ENCODE data around the gene TPBGL. TPM values are rescaled to one million over a fixed set of nuclear protein-coding genes. Genes with fewer than 3 reads are reported as not detected.

TPBGL gene
- total RNA-seq, 2 experiments from 2014 or later: 0.18 to 0.20 TPM

GRCh38 chr11:75202195-75202594, 38.4 kb upstream of the TPBGL start:
- no peak for ATAC-seq
- ChIA-PET POLR2A (no interaction called here), CTCF (interaction anchor here (1.0 to 22.8 kb wide), 2 partner anchors 56 to 69 kb away, joined by 3 to 557 read pairs; partner anchors contain the start of gene SLCO2B1)
- Mint-ChIP-seq H3K9me3 (no peaks in the 10 kb centered on the region), H3K4me1 (ENCODE audit: low read depth) (no peaks in the 10 kb centered on the region), H3K27me3 (peaks cover under 1% of the 10 kb centered on the region), H3K36me3 (ENCODE audit: low read depth) (no peaks in the 10 kb centered on the region), H3K27ac (no peak overlapping the region), H3K4me3 (no peak overlapping the region)
- no peak for DNase-seq
- no peak for TF ChIP-seq CTCF (IDR thresholded peaks at IDR 0.05)
- intact Hi-C loops (cut with micrococcal nuclease): loop anchor here (10.0 kb wide), 1 partner anchor 177 kb away; no protein-coding TSS in a partner anchor

DNA sequence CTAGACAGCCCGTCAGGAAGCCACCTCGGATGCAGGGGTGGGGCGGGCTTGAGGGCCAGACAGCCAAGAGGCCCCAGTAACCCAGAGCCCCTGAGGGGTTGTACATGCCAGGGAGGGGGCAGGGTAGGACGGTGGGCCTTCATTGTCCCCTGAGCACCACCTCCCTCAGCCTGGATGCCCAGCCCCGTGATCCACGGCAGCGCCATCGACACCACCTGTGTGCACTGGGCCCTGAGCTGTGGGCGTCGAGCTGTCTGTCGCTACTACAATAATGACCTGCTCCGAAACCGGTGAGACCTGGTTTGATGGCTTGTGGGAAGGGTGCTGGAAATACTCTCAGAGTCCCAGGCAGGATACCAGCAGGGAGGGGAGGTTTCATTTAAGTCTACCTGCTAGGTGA, 37.4 kb upstream of the TPBGL start:
- intact Hi-C loops (cut with micrococcal nuclease): loop anchor here (10.0 kb wide), 1 partner anchor 178 kb away; no protein-coding TSS in a partner anchor
- TF ChIP-seq CTCF (IDR thresholded peaks at IDR 0.05): no peak
- no peaks in the 10 kb centered on the region for H3K9me3 Mint-ChIP-seq
- H3K27ac Mint-ChIP-seq: no peak overlapping the region
- ATAC-seq: no peak
- peaks cover 1% of the 10 kb centered on the region for H3K27me3 Mint-ChIP-seq
- CTCF ChIA-PET: interaction anchor here (1.0 to 22.8 kb wide), 9 partner anchors 11 to 274 kb away, joined by 3 to 557 read pairs (median 14); partner anchors contain the start of genes SLCO2B1 and TPBGL
- DNase-seq: no peak
- no peak overlapping the region for H3K4me3 Mint-ChIP-seq
- no peaks in the 10 kb centered on the region for H3K4me1 Mint-ChIP-seq (ENCODE audit: low read depth)
- POLR2A ChIA-PET: interaction anchor here (0.6 kb wide), 1 partner anchor 63 kb away, joined by 3 read pairs; no protein-coding TSS in a partner anchor
- H3K36me3 Mint-ChIP-seq (ENCODE audit: low read depth): no peaks in the 10 kb centered on the region

GRCh38 chr11:75203641-75204011, 36.9 kb upstream of the TPBGL start:
- ChIA-PET POLR2A (interaction anchor here (0.6 kb wide), 1 partner anchor 64 kb away, joined by 3 read pairs; no protein-coding TSS in a partner anchor), CTCF (interaction anchor here (1.0 to 22.8 kb wide), 13 partner anchors 9 to 274 kb away, joined by 3 to 557 read pairs (median 17); partner anchors contain the start of genes SLCO2B1 and TPBGL)
- Mint-ChIP-seq H3K4me3 (no peak overlapping the region), H3K36me3 (ENCODE audit: low read depth) (no peaks in the 10 kb centered on the region), H3K27me3 (peaks cover 1% of the 10 kb centered on the region), H3K9me3 (no peaks in the 10 kb centered on the region), H3K27ac (no peak overlapping the region), H3K4me1 (ENCODE audit: low read depth) (no peaks in the 10 kb centered on the region)
- intact Hi-C loops (cut with micrococcal nuclease): loop anchor here (2.0 to 10.0 kb wide), 2 partner anchors 63 to 179 kb away; no protein-coding TSS in a partner anchor
- ATAC-seq (no peak), DNase-seq (no peak)
- TF ChIP-seq CTCF (IDR thresholded peaks at IDR 0.05): no peak

- no peak for DNase-seq
- Mint-ChIP-seq H3K27ac (no peak overlapping the region), H3K36me3 (ENCODE audit: low read depth) (no peaks in the 10 kb centered on the region), H3K4me1 (ENCODE audit: low read depth) (no peaks in the 10 kb centered on the region), H3K27me3 (peaks cover 1% of the 10 kb centered on the region), H3K9me3 (no peaks in the 10 kb centered on the region), H3K4me3 (no peak overlapping the region)
- POLR2A ChIA-PET: no interaction called here
- no peak for ATAC-seq
- intact Hi-C loops (cut with micrococcal nuclease): loop anchor here (2.0 to 10.0 kb wide), 2 partner anchors 63 to 179 kb away; no protein-coding TSS in a partner anchor
- CTCF ChIA-PET: interaction anchor here (0.9 to 22.8 kb wide), 41 partner anchors 9 to 299 kb away, joined by 3 to 557 read pairs (median 6); partner anchors contain the start of genes SLCO2B1 and TPBGL
- no peak for TF ChIP-seq CTCF (IDR thresholded peaks at IDR 0.05)
Measured at GRCh38 chr11:75204012-75204674, 36.4 kb upstream of the TPBGL start.

Data from activated CD8-positive, alpha-beta T cell treated with anti-CD3 and anti-CD28 coated beads for 36 hours (primary cell).